NCI-H524 treated with DMSO at 0.1 percent for 48 hours (cell line): ENCODE data around the gene RBBP8NL.

Experiments used
- DNase-seq: peaks from one replicate; lab custom pipeline; 2025; lab: John Stamatoyannopoulos, UW

RBBP8NL gene

GRCh38 chr20:62392621-62393334 is 34.6 kb downstream of the RBBP8NL start:
- DNase-seq, result no peak

- DNase-seq, result no peak
These were observed 35.3 kb downstream of the RBBP8NL start for GRCh38 chr20:62392077-62392418.

DNA sequence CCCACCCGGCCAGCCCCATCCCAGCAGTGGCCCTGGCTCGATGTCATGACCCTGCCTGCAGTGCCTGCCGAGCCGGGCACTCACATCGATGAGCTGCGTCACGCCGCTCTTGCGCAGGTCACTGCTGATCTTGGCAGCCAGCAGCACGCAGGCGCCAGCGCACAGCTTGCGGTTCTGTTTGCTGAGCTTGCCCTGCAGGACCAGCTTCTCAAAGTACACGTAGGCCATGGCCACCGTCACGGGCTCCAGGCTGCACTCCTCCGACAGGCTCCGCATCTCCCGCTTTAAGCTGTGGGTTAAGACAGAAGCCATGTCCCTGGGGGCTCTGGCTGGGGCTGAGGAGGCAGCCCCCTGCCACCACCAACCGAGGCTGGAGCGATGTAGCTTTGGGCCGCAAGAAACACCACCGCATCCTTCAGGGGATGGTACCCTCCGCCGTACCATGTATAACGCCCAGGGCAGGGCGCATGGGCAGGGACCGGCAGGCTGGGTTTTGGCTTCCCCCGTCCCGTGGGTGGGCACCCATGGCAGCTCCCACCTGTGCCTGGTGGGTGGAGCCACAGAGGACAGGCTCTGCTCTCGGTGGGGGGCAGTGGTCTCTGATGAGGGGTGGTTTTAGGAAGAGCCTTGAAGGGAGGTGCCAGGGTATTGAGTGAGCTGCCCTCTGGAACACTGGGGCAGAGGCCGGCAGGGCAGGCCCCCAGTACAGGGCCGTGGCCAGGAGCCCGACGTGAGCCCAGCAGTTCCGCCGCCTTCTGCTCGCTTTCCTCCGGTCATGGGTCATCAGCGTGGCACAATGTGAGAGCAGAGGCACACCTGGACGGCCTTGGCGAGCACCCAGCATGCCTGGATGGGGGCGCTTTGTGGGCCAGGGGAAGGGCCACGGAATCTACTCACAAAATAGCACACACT is 35.9 kb downstream of the RBBP8NL start:
- no peak for DNase-seq

GRCh38 chr20:62390317-62391164 is 36.8 kb downstream of the RBBP8NL start:
- DNase-seq, result no peak

DNA sequence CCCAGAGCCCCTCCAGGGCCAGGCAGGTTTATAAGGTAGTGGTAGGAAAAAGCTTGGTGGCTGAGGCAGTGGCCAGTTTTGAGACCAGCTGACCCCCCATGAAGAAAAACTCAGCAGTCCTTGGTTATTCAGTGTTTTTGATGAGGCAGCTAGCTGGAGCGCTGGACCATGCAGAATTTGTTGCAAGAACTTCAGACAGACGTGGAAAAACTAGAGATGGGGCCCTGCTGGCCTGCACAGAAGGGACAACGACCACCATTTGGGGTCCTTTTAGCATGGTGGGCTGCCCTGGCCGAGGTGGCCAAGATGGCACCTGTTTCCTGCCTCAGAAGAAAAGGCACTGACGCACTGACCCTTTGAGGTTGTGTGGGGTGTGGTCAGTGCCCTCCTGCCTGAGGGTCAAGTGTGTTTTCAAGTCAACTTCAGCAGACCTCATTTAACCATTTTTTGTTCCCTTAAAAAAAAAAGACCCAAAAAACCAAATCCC is 37.7 kb downstream of the RBBP8NL start:
- no peak for DNase-seq

- no peak for DNase-seq
These were observed 38.3 kb downstream of the RBBP8NL start for GRCh38 chr20:62388839-62389600.

DNA sequence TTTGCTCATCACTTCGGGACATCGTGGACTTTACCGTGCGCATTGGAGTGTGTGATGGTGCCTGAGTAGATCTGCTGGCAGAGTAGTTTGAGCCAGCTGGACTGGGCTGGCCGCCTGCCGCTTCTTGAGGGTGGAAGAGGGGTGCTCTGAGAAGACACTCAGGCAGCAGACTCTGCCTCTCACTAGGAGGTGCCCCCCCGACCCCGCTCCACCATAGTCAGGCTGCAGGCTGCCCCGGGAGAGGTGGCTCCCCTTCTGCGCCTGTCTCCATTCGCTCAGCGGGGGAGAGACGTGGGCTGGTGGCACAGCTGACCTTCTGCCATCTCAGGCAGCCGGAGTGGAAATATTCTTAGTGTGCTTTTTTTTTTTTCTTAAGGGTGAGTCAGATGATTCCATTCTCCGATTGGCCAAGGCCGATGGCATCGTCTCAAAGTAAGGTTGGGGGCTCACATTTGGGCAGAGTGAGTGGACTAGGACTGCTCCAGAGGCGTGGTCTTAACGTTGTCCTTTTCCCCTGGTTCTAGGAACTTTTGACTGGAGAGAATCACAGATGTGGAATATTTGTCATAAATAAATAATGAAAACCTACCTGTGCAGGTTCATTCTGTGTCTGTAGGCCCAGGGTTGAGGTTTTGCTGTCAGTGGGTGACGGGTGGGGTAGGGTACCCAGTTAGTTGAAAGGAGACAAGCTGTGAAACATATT is 39.3 kb downstream of the RBBP8NL start:
- DNase-seq, result no peak

GRCh38 chr20:62387219-62387913 is 40.0 kb downstream of the RBBP8NL start:
- DNase-seq, result no peak

DNA sequence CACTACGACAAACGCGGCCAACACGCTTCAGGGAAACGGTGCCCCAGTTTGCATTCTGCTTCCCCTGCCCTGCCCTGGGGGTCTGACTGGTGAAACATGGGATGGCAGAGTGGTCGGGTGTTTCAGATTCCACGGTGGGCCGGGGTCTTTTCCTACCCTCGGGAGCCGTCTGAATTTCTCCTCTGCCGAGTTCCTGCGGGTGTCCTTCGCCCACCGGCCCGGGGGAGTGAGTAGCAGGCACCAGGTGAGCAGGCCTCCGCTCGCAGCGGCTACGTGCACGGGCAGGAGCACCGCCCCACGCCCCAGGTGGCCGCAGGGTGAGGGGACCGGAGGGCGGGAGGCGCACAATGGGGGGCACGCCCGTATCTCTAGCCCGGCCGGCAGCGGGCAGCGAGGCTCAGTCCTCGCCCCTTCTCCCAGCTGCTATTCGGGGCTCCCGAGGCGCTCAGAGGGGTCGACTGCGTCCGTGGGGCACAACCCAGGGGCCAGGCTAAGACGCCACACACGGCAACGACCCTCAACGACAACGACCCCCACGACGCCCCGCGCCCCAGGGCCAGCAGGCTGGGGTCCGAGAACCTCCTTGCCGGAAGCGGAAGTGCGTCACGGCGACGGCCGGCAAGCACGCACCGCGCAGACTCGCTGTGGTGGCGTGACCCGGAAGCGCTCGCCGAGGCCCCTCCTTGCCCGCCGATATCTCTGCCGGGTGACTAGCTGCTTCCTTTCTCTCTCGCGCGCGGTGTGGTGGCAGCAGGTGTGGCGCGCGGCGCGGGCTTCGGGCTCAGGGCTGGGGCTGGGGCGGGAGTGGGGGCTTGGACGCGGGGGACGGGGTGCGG is 40.7 kb downstream of the RBBP8NL start, which contains the start of gene RPS21:
TSS of gene RPS21 (plus strand) at position 721 of the 836 bp plus-strand sequence. CDS start 236 bp downstream, outside the sequence.
- DNase-seq, result no peak

- DNase-seq, result no peak
These were observed 44.8 kb downstream of the RBBP8NL start for GRCh38 chr20:62382306-62383198.

DNA sequence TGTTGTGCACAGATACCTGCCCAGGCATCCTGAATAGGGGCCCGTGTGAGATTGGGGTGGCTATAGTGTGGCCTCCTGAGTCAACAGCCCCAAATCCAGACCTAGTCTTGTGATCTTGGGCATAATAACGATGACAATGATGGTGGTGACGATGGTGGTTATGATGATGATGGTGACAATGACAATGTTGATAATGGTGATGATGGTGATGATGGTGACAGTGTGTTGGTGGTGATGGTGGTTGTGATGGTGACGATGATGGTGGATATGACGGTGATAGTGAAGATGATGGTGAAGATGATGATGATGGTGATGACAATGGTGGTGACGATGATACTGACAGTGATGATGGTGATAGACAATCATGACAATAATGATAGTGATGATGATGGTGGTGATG is 45.5 kb downstream of the RBBP8NL start:
- DNase-seq, result no peak

GRCh38 chr20:62381202-62381797 is 46.0 kb downstream of the RBBP8NL start:
- no peak for DNase-seq

- no peak for DNase-seq
These were observed 49.1 kb downstream of the RBBP8NL start for GRCh38 chr20:62378215-62378614.

DNA sequence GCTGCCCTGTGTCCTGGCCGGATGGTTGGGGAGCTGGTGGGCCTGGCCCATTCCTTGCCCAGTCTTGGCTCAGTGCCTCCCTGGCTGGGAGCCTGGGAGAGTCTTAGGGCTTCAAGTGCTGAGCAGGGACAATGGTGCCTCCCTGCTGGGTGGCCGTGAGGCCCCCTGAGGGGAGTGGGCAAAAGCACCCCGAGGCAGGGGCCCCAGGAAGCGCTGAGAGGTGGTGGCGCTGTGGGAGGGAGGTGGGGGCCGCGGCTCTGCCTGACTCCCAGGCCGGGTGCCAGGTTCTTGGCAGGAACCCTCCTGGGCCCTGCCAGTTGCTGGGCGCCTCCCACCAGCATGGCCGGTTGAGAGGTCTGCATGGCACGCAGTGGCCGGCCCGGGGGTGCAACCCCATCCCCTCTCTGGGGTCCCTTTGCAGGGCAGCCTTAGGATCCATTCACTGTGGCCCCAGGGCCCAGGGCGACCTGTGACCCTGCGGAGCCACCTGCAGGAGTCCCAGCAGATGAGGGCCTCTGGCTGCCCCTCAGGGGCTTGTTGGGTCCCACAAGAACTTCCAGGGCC is 49.6 kb downstream of the RBBP8NL start:
- DNase-seq, result no peak

DNA sequence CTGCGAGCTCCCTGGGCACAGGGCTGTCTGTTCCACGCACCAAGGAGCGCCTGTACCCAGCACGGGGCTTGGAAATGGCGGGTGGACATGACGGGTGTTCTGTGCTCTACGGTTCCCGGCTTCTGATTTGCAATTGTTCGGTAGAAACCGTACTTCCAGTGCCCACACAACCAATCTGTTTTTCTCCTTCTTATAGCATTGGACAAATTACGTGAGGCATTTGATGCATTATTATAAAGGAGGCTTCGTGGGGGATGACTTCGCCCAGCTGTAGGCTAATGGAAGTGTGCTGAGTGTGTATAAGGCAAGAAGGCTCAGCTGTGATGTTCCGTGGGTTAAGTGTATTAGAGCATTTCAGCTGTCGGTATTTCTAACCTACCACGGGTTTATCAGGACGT is 50.3 kb downstream of the RBBP8NL start:
- DNase-seq, result no peak

DNA sequence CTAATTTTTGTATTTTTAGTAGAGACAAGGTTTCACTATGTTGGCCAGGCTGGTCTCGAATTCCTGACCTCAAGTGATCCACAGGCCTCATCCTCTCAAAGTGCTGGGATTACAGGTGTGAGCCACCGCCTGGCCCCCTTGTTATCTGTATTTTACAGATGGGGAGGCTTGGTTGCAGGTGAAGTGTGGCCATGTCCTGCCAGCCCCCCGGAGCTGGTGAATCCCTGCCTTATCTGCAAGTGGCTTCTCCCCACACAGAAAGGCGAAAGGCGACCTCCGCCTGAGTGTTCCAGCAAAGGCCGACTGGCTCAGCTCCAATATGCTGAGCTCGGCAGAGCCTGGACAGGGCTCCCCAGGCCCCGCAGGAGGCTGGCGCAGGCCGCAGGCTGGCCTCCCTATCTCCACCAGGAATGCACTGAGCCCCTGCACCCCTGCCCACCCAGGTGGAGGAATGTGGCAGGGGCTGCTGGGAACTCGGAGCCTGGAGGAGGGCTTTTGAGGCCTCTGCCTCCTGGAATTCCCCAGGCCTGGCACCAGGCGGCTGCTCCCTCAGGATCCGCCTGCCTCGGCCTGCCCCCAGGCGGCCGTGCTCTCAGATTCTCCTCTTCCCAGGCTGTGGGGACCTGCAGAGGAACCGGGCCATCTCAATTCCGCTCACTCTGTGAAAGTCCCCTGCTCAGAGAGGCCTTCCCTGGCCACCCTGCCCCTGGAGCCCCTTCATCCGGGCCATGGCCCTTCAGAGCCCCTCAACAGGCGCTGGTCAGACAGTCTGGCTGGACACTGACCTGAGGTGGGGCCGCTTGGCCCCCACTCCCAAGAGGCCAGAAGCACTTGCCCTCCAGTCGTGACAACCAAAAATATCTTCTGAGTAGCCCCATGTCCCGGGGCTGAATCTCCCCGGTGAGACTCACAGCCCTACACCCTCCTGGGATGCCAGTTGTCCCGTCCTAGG is 51.0 kb downstream of the RBBP8NL start:
- no peak for DNase-seq
